ENCODE data around the gene FBLN2. TPM values are rescaled to one million over a fixed set of nuclear protein-coding genes. Genes with fewer than 3 reads are reported as not detected.
A peak's percentile ranks its signal among the peaks of the same experiment; 100 is the strongest.
"Not testable (repeated sequence)": the region's sequence is repeated elsewhere in the genome, so short reads cannot be mapped to it uniquely, and the experiment has no call there.

Gene FBLN2
- polyA plus RNA-seq (ENCODE audit: insufficient read depth in 1 of 5, insufficient read length in 5 of 5, low replicate concordance in 1 of 5): 10 to 100 TPM; 24.9 to 34.6 (median 29.8) TPM
- long read RNA-seq, donor 1, full-length matches to known transcripts: 2 of 22 reads
- long read RNA-seq, donor 1, partial matches to known transcripts: 20 of 22 reads
- long read RNA-seq, donor 1, other reads (novel, unspliced or antisense): 0 of 22 reads
- long read RNA-seq, donor 2, full-length matches to known transcripts: 4 of 10 reads
- long read RNA-seq, donor 2, partial matches to known transcripts: 6 of 10 reads
- long read RNA-seq, donor 2, other reads (novel, unspliced or antisense): 0 of 10 reads
- long read RNA-seq, donor 3, partial matches to known transcripts: 5 of 5 reads
- long read RNA-seq, donor 3, other reads (novel, unspliced or antisense): 0 of 5 reads
- long read RNA-seq, donor 4, full-length matches to known transcripts: 3 of 3 reads
- long read RNA-seq, donor 4, partial matches to known transcripts: 0 of 3 reads
- long read RNA-seq, donor 4, other reads (novel, unspliced or antisense): 0 of 3 reads
- long read RNA-seq, donor 5, full-length matches to known transcripts: 2 of 12 reads
- long read RNA-seq, donor 5, partial matches to known transcripts: 10 of 12 reads
- long read RNA-seq, donor 5, other reads (novel, unspliced or antisense): 0 of 12 reads
- long read RNA-seq, donor 6, full-length matches to known transcripts: 4 of 12 reads
- long read RNA-seq, donor 6, partial matches to known transcripts: 8 of 12 reads
- long read RNA-seq, donor 6, other reads (novel, unspliced or antisense): 0 of 12 reads
- long read RNA-seq, donor 7, full-length matches to known transcripts: 6 of 15 reads
- long read RNA-seq, donor 7, partial matches to known transcripts: 9 of 15 reads
- long read RNA-seq, donor 7, other reads (novel, unspliced or antisense): 0 of 15 reads
- long read RNA-seq, donor 8, full-length matches to known transcripts: 1 of 1 reads
- long read RNA-seq, donor 8, partial matches to known transcripts: 0 of 1 reads
- long read RNA-seq, donor 8, other reads (novel, unspliced or antisense): 0 of 1 reads

DNA sequence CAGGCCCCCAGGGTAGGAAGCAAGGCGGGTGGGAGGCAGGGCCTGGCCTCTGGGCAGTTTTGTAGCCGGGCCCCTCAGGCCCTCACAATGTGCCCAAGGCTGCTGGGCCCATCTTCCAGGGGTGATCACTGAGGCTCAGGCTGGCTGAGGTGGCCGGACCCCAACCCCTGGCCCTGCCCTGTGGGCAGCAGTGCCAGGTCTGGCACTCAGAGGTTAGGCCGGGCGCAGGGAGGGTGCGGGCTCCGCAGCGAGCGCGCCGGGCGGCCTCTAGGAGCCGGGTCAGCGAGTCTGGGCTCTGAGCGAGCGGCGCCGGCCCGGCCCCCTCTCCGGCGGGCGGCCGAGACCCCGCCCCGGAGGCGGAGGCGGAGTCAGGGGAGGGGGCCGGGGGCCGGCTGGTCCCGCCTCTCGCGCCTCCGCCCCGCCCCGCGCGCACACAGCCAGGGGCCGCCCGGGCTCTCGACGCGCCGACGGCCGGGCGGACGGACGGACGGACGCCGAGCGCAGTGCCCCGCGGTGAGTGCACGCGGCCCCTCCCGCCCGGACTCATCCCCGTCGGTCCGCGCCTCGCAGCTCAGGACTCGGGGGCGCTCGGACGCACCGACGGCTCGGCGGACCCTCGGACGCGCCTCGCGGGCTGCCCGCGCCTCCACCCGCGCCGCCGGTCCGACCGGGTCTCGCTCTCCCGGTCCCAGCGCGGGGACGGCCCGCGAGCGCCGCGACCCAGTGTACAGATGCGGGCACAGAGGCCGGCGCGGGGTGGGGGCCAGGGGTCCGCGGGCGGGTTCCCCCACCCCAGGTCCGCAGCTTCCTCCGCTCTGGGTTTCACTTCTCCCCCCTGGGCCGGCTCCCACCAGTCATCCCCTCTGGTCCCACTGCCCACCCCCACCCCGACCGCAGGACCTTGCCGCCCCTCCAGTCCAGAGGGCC lies at the start of gene FBLN2:
Gene FBLN2, plus strand, starts transcription at position 430 of the 927 bp plus-strand sequence. CDS start 21,231 bp downstream, outside the sequence.
- DNase-seq: peak; percentile 42 to 51

DNA sequence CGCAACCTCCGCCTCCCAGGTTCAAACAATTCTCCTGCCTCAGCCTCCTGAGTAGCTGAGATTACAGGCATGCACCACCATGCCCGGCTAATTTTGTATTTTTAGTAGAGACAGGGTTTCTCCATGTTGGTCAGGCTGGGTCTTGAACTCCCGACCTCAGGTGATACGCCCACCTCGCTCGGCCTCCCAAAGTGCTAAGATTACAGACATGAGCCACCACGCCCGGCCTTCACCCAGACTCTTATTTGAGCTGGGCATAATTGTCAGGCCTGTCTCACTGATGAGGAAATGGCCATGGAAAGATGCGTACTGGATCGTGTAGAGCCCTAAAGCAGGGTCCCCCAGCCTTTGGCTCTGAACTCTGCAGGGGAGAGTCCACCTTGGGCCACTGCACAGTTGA lies 49.7 kb upstream of the FBLN2 start:
- not testable (repeated sequence) for DNase-seq

DNA sequence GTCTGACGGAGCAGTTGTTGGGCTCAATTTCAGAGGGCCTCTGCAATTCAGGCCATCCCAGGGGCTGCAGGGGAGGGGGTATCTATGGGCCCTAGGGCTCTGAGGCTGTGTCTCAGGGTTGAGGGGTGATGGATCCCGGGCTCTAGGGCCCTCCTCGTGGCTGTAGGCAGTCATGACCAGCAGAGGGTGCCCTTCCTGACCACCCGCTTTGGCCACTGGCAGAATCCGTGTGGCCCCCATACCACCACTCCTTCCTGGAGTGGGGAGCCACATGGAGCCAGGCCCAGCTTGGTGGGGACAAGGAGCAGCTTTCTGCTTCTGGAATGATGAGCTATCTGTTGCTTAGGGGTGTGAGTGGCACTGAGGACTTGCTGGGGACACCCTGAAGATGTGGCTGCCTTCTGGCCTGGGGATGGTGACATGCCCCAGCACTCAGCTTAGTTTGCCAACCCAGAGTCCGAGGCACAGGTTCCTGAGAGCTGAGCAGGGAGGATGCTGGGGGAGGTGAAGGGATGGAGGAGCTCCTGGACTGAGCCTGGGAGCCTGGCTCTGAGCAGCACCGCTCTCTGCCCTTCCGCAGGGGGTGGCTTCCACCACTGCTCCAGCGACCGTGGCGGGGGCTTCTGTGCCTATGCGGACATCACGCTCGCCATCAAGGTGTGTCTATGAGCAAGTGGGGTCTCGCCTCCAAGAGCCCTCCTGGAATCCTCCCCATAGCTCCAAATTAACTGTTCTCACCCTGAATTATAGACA lies 48.6 kb upstream of the FBLN2 start:
- no peak for DNase-seq

DNA sequence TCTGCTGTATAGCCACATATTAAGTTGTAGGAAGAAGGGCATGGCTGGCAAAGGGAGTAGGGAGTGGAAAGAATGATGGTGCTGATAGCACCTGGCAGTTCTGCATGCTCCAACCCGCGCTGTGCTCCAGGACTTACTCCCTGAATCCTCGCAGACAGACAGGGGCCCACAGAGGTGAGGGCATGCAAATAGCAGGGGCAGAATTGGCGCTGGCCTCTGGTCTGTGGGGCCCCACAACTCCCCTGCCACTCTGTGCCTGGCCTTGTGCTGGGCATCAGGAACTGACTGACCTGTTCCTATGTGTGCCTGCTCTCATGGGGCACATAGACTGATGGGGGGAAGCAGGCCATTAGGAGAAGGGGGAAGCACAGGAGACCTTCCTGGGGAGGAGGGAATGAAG lies 47.9 kb upstream of the FBLN2 start:
- no peak for DNase-seq

DNA sequence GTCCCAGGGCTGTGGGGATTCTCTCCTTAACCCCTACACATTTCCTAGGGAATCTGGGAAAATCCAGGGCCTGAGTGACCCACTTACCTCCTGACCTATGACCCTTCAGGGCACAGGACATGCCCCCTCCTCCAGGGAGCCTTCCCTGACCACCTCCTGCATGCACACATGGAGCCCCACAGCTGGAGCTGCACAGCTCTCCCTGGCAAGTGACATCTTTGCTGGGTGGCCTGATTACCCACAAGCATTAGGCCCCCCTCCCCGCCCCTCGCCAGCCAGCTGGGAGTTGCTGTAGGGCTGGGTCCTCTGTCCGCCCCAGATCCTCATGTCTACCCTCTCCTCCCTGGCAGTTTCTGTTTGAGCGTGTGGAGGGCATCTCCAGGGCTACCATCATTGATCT lies 47.4 kb upstream of the FBLN2 start:
- DNase-seq: no peak

DNA sequence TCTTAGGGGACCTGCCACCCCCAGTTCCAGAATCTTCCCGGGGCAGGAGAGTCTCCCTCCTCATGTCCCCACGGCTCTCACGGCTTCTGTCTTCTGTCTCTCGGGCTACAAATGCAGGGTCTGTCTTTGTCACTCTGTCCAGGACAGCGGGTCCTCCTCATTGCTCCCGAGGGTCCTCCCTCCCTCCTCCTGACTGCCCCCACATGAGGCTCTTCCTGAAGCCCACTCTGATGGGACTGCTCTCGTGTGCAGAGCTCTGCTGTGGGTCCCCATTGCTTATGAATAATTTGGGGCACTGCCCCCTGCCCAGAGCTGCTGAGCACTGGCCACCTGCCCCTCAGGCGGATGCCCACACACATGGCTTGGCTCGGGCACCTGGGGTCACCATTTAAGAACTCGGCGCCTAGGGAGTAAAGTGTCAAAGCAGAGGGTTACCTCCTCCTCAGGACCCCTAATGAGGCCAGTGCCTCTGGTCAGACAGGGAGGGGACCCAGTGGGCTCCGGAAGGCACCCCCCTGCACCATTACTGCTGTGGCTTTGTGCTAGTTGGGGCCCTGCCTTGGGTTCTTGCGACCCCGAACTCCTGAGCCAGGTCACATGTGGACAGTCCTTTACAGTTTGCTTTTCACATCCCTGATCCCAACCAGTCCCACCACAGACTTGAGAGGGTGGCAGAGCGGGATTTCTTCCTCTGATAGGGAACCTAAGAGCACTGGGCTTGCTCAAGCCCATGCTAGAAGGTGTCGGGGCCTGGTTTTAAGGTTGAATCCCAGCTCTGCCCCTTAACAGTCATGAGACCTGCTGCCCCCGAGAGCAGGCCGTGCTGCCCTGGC lies 46.8 kb upstream of the FBLN2 start:
- DNase-seq: no peak

DNA sequence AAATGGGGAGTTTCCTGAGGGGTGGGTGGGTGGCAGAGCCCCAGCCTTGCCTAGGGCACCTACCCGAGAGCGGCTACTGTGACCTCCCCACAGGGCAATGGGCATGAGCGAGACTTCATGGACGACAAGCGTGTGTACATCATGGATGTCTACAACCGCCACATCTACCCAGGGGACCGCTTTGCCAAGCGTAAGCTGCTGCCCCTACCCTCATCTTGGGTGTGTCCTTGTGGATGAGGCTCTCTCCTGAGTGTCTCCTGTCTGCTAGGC lies 46.2 kb upstream of the FBLN2 start:
- no peak for DNase-seq

DNA sequence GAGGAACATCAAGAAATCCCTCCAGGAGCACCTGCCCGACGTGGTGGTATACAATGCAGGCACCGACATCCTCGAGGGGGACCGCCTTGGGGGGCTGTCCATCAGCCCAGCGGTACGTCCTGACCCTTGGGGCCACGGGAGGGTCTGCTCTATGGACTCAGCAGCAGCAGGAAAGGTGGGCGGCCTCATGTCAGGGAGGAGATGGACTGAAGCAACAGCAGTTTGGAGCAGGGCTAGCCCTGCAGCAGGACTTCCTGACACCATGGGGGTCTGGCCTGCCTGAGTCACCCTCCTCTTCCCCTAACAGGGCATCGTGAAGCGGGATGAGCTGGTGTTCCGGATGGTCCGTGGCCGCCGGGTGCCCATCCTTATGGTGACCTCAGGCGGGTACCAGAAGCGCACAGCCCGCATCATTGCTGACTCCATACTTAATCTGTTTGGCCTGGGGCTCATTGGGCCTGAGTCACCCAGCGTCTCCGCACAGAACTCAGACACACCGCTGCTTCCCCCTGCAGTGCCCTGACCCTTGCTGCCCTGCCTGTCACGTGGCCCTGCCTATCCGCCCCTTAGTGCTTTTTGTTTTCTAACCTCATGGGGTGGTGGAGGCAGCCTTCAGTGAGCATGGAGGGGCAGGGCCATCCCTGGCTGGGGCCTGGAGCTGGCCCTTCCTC lies 44.6 kb upstream of the FBLN2 start:
- DNase-seq: no peak

DNA sequence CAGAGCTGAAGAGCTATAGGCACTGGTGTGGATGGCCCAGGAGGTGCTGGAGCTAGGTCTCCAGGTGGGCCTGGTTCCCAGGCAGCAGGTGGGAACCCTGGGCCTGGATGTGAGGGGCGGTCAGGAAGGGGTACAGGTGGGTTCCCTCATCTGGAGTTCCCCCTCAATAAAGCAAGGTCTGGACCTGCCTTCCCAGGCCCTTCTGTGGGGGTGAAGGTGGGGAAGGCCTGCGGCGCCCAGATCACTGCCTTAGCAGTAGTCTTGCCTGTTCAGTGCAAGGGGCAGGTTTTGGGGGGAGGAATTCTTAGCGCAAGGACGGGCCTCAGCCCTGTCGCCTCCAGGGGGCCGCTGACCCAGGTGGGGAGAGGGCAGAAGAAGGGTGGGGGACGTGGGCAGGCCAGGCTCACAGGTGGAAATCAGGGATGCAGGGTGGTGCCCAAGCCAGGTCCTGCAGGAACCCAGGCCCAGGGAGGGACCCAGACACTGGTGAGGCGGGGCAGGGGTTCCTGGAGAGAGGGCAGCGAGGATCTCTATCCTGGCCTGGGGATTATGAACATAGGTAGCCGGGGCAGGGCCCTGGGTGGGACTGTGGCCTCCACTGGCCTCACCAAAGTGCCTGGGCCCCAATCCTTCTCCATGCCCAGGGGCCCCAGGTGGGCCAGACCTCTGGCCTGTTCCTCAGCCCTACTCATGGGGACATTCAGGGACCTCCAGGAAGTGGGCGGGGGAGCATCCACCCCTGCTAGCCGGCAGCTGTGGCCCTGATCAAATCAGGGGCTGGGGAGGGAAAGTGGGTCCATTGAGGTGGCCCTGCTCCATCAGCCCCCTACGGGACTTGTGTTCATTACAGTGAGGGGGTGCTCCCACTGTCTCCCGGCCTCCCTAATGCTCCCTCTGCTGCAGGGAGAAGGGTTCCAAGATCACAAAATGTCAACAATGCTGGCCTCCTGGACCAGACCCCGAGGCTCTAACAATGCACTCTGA lies 43.5 kb upstream of the FBLN2 start:
- no peak for DNase-seq

DNA sequence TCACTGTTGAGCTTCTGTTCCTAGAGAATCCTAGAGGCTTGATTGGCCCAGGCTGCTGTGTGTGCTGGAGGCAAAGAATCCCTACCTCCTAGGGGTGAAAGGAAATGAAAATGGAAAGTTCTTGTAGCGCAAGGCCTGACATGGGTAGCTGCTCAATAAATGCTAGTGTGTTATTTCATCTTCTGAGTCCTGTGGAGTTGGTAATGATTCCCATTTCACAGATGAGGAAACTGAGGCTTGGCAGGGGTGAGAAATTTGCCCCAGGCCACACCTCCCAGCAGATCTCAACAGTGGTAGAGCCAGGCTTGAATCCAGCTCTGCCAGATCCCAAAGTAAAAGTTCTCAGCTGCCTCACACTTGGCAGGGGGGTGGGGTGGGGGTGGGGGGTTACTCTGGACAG lies 42.7 kb upstream of the FBLN2 start:
- DNase-seq: no peak

DNA sequence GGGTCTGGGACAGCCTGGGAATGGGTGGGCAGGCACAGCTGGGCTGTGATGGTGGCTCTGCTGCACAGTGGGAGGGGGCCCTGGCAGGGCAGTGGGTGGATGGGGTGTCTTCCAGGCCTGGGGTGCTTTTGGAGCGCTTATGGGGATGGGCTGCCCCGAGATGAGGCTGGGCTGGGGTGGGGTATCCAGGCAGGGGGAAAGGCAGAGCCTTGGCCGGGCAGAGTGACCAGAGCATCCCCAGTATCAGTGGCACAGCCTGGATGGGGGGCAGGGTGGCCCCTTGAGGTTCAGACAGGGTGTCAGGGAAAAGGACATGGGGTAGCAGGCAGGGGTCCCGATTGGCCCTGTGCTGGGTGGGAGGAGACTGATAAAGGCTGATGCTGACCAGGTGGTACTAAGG lies 42.2 kb upstream of the FBLN2 start:
- no peak for DNase-seq

DNA sequence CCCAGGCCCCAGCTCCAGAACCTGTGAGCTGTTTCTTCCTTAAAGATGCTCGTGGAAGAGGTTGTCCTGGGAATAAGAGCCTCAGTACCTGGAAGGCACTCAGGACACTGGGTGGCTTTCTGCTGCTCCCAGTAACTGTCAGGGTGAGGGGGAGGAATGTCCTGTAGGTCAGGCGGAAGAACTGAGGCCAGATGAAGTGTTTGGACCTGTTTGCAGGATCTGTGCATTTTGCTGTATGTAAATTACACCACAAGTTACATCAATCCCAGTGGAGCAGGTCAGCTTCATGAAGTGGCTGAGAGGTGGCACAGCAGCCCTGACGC lies 41.7 kb upstream of the FBLN2 start:
- no peak for DNase-seq

DNA sequence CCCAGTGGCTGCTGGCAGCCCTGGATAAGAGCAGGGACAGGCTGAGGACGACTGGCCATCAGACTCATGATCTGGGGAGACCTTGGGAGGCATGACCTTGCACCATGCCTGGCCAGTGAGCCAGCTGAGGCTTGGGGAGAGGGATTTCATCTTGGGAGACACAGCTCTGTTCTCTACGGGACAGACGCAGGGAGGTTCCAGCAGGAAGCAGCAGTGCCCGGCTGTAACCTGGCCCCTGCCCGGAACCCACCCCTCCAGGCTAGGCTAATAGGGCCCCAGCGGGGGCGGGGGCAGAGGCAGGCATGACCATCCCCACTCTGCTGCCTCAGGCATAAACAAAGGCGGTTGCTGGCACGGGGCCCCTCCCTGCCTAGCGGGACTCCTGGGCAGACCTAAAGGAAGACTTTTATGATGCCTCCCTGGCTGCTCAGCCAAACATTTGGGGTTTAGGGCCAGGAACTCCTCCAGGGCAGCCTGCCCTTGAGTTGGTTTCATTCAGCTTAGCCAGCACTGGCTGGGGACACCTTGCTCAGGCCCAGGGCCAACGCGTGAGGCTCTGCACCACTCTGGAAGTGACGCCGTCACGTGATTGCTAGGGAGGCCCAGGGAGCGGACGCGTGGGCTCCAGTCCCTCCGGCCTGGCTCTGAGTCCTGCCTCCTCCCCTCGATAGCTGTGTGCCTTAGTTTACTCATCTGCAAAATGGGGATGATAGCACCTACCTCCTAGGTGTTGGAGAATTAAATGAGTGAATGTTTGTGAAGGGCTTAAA lies 41.2 kb upstream of the FBLN2 start:
- DNase-seq: no peak

DNA sequence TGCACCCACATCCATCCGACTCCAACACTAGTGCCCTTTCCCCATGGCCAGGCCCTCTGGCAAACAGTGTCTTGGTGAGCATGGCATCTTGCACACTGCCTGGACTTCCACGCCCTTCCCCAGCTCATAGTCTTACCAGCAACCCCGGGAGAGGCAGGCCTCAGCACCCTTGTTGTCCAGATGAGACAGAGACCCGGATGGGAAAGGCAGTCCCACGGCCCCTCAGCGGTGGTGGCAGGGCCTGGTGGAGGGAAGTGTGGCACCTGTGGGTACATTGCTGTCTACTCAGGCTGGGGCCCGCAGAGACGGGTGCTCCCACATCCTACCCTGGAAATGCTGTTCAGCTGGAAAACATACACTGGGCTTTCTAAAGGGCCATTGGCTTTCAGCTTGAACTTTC lies 40.4 kb upstream of the FBLN2 start:
- no peak for DNase-seq

DNA sequence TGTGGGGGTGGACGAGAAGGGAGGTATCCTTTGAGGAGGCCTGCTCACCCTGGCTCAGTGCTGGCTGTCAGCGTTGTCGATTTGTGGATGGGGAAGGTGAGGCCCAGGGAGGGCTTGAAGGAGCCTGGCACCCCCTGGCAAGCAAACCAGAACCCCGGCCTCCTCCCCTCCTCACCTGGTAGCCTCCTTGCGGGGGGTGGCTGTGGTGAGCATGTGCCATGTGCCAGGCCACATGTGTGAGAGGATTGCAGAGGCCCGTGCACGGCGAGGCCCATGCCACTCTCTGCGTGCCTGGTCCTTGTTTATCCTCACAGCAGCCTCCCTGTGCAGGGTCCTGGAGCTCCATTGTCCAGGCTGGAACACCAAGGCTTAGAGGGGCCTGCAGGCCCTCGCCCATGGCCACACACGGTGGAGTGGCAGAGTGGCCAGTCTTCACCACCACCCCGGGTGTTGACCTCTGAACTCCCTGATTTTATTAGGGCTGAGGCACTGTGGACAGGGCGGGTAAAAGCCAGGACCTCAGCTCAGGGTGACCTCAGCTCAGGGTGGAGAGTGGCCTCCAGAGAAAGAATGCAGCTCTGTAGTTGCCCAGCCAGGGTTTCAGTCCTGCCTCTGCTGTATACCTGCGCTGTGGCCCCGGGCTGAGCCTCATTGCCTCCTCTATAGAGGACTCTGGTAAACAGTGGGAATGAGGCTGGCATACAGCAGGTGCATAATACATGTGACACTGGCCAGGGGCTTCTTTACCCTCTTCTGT lies 39.7 kb upstream of the FBLN2 start:
- no peak for DNase-seq

DNA sequence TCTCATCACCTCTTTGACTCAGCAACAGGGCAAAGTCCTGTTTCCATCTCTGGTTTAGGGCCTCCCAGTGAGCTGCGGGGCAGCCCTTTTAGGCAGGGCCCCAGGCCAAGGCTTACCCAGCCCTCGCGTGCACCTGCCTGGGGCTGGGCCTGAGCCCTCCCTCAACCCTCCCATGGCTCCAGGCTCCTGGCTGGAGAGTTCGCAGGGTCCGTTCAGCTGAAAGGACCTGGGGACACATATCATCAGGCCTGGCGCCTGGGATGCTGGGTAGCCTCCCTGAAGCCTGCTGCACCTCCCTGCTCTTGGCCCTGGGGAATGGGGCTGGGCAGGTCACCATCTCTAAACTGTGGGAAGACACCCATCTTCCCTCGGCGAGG lies 39.1 kb upstream of the FBLN2 start:
- DNase-seq: no peak

DNA sequence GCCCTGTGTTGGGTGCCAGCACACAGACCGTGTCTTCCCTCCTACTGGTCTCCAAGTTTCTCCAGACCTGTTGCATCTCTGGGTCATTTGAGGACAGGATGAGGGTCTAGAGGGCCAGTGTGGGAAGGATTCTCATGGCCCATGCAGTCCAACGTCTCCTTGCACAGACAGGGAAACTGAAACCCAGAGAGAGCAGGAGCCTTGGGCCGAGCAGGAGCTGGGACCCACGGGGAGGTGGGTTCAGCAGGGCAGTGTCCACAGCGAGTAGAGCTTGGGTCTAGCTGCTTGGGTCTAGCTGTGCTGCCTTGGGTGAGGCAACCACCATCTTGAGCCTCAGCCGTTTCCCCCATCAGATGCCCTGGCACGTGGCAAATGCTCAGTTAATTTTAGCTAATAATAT lies 36.5 kb upstream of the FBLN2 start:
- DNase-seq: no peak

Measured in right lung (tissue), 10 donors.